GM19463 (cell line): Measurements from ENCODE around the gene RSBN1.
"Not testable (repeated sequence)": the region's sequence is repeated elsewhere in the genome, so short reads cannot be mapped to it uniquely, and the experiment has no call there.

ENCODE experiments used
- ATAC-seq: cut with Tn5 transposase; IDR thresholded peaks from one replicate; pipeline ENCODE4 v1.9.1; 2021; ENCODE audit warnings: mild to moderate bottlenecking, moderate library complexity; ENCODE audit not compliant: unreplicated experiment

Gene RSBN1

DNA sequence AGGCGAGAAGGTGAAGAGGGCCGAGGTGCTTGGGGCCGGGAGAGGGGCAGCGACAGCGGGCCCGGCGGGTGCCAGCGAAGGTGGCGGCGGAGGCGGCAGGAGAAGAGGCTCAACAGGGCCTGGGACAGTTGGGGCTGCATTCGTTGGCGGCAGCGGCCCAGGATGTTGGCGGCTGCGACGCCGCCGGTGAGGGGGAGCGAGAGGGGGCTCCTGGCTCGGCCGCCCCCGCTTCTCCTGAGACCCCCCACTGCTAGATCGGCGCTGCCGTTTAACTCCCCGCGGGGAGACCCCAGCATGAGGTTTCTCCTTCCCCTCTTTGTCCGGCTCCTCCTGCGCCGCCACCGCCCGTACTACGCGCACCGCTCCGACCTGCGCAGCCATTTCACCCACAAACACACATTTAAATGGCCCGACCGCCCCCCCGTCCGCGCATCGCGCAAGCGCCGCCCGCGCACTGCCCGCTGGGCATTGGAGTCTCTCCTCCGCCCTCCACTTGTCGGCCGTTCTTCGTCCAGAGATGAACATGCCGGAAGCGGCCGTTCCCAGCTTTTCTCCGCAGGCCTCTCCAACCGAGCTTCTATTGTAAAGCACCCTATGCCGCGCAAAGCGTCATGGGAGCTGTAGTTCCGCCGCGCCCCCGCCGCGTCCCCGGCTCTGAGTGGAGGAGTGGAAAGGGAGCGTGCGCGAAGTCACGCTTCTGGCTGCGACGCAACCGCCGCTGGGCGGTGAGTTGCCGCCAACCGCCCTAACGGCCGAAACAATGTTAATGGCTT, at the start of gene RSBN1:
RSBN1 (minus strand) TSS at position 589 of the 773 bp plus-strand sequence; CDS start at position 525, 64 bp downstream.
- peak; percentile 84 for ATAC-seq

DNA sequence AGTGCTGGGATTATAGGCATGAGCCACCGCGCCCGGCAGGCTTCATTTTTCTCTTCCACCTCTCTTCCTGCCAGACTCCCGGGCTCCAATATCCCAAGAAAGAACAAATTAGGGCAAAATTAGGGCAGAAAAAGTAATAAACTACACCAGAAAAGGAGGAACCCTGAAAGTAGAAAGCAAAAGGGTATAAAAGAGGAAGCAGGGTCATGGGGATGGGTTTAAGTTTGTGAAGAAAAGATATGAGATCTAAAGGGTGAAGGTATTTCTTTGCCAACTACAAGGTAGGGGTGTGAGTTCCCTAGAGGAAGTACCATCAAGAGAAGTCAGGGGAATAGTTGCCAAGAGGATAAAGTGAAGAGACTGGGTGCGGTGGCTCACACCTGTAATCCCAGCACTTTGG, 49.4 kb upstream of the RSBN1 start:
- ATAC-seq = no peak

DNA sequence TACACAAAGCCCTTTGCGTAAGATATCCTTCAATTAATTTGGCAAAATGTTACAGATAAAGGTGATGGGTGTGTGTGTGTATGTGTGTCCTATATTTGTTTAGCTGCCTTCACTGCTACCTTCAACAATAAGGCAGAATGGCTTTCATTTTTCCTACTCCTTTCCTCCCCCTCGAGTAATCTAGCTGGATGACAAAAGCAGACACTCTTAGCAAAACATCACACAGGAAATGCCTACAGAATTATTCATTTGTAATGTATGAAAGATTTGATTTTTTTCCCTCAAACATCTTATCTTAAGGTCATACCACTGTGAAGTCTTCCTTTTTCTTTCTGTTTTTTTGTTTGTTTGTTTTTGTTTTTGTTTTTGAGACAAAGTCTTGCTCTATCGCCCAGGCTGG, 48.6 kb upstream of the RSBN1 start:
- no peak for ATAC-seq

DNA sequence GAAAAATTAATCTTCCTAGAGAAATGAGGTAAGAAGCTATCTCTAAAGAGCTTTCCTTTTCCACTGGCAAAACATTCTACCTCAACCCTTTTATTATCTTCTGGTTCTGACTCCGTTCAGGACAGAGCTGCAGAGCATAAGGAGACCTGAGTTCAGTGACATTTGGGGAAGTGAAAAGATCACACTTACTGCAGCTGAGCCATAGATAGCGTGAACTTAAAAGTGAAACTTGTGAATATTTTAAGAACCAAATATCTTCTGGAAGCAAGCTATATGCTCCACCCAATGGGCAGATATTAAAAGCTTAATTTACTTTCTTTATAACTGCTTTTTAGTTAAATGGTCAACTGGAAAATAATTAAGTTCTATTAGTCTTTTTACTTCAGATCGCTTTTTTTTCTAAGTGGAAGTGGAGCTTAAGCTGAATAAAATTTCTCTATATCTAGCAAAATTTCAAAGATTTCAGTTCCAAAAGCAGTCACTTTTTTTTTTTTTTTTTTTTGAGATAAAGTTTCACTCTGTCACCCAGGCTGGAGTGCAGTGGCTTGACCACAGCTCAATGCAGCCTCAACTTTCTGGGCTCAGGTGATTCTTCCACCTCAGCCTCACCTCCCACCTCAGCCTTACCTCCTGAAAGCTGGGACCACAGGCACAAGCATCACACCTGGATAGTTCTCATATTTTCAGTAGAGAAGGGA, 47.4 kb upstream of the RSBN1 start:
- peak; percentile 86 for ATAC-seq

DNA sequence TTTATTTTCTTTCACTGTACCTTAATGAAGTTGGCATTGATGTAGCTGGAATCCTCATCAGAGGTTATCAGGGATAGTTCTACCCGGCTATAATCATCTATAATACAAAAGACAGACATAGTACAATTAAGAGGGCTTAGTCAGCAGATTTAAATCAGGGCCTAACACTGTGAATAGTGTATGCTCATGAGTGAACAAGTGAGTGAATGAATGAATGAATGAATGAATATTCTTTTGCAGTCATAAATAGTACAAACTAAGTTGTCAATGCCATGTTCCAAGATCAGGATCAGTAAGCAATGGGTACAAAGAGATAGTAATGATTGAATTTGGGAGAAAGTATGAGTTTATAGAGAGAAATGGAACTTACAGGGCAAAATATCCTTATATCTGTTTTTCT, 46.7 kb upstream of the RSBN1 start:
- no peak for ATAC-seq

DNA sequence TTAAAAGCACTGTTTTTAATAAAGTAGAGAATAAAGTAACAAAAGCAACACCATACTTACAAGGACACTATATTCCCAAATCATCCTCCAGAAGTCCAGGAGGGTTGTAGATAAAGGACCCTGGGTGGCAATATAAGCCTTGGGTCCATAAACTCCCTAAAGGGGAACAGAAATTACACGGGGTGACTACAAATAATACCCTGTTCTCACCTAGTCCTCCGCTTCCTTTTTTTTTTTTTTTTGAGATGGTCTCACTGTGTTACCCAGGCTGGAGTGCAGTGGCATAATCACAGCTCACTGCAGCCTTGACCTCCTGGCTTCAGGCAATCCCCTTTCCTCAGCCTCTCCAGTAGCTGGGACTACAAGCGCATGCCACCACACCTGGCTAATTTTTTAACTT, 46.1 kb upstream of the RSBN1 start:
- peak; percentile 35 for ATAC-seq

DNA sequence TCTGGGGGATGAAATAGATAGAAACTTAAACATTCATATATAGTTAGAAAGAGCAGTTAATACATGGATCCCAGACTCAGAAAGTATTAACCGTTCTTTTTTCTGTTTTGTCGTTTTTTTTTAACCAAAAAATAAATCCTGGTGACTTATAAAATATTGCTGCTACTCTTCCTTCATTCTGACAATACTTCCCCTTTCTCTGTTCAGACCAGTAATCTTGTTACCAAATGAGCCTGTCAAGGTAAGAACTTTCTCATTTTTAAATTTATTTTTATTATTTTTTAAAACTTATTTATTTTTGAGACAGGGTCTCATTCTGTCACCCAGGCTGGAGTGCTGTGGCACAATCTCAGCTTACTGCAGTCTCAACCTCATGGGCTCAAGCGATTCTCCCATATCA, 45.5 kb upstream of the RSBN1 start:
- ATAC-seq = no peak

DNA sequence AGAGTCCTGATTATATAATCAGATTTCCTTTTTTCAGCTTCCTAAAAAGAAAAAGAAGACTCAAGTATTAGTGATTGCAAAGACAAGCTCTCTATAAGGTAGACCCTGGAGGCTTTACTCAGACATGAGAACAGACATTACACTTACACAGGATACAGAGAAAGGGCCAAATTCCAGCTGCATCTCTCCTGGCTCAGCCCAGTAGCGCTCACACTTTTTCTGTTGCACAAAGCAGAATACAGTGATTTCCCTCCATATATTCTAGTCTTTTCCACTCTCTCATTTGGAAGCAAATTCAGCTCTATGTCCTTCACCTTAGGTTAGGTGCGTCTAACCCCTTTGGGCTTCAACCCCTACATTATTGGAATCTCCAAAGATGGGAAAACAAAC, 44.1 kb upstream of the RSBN1 start:
- no peak for ATAC-seq

DNA sequence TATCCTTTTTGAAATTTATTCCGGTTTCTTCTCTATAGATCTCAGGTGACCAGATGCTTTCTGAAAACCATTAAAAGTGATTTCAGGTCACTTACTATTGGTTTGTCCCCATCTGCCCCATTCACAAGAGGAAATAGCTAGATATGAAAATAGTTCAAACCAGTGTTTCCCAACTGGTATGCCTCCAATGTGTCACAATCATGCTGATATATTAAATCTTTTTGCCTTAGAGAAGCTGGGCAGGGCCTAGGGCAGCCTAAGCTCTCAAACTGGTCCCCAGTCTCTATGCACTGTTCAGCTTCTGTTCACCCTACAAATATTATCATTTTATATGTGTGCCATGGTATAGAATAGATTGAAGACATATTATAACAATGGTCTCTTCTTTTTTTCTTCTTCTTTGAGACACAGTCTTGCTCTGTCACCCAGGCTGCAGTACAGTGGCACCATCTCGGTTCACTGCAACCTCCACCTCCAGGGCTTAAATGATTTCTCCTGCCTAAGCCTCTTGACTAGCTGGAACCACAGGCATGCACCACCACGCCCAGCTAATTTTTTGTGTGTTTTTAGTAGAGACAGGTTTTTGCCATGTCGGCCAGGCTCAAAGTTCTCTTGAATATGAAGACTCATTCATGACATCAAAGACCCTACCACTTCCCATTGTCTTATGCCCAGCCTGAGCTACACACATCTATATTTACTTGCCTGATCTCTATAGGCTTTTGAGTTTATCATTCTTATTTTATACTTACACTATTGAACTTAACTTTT, 43.5 kb upstream of the RSBN1 start:
- no peak for ATAC-seq

DNA sequence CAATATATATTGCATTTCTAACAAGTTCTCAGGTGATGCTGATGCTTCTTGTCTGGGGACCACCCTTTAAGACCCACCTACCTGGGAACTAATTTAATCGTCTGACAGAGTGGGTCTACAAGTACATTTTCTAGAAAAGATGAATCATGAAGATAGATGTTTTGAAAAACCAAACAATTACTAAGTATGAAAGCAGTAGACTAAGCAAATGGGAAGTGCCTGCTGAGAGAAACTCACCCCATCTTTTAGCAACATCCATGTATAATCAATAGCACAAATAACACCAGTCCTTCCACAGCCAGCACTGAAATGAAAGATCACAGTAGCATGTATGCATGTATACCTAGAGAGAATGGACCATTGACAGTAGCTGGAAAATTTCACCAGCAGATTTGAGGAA, 42.0 kb upstream of the RSBN1 start:
- no peak for ATAC-seq

DNA sequence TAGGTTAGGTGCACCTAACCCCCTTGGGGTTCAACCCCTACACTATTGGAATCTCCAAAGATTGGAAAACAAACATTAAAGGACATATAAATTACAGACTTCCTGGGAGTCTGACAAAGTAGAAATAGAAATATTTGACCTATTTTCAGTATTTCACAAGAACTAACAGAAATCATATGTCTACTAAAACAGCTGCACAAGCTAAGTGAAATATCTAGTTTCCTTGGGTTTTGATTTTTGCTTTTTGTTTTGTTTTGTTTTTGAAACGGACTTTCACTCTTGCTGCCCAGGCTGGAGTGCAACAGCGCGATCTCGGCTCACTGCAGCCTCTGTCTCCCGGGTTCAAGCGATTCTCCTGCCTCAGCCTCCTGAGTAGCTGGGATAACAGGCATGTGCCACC, 40.4 kb upstream of the RSBN1 start:
- ATAC-seq = not testable (repeated sequence)

DNA sequence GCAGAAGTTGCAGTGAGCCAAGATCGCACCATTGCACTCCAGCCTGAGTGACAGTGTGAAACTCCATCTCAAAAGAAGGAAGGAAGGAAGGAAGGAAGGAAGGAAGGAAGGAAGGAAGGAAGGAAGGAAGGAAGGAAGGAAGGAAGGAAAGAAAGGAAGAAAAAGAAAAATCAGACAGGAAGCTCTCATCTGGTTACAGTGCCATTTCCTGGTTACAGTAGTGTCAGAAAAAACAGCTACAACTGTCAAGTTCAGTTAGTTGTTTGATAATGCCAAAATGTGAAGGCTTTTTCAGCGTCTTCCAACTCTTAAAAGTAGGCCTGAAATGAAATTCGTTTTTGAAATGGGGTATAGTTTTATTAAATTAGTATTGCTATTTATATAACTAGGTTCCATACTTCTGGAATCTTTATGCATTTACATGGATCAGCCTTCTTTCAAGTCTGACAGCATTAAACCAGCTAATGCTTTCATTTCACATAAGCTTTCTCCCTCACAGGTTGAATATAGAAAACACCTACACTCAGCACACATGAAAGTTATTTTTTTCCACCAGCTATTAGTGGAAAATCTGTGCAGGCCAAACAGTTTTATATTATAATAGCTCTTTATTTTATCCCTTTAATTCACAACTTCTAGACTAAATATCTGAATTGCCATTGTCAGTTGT, 38.0 kb upstream of the RSBN1 start:
- ATAC-seq = no peak

DNA sequence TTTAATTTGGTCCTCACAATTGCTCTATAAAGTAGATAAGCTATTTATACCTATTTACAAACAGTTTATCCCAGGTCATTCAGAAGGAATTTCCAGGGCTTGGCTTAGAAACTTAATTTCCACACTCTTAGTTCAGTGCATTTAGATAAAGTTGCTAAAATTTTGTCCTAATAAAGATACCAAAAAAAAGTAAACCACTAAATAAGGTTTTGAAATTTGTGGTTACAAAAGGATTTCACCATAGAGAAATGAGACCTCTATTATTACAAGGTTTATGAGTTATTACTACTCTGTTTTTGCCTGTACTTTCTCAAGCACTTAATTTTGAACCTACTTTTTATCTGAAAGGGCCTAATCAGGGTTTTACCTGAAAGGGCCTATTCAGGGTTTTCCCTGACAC, 36.8 kb upstream of the RSBN1 start:
- no peak for ATAC-seq

DNA sequence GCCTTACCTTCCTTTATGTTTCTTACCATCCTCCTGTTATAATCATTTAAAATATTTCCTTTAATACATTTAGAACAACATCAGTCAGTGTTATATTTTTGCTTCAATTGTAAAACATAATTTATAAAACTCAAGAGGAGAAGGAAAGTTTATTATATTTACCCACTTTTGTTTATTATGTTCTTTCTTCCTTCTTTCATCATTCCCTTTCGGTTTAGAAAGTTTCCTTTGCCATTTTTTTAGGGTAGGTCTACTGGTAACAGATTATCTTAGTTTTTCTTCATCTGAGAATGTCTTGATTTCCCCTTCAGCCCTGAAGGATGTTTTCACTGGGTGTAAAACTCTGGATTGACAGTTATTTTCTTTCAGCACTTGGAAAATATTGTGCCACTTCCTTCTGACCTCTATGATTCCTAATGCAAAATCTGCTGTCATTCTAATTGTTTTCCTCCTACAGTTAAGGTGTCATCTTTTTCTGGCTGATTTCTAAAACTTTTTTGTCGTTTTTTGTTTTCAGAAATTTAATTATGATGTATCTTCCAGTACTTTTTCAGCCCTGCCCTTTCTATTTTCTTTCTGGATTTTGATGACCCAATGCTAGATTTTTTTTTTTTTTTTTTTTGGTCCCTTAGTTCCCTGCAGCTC, 34.2 kb upstream of the RSBN1 start:
- ATAC-seq = no peak

DNA sequence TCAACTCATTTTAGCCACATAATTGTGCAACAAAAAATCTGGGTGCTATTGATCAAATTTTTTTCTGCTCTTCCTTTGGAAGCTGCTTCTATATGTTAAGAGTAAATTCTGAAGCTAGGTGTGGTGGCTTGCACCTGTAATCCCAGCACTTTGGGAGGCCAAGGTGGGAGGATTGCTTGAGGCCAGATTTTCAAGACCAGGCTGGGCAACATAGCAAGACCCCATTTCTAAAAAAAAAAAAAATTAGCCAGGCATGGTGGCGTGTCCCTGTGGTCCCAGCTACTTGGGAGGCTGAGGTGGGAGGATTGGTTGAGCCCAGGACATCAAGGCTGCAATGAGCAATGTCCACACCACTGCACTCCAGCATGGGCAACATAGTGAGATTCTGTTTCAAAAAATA, 24.3 kb upstream of the RSBN1 start:
- no peak for ATAC-seq

DNA sequence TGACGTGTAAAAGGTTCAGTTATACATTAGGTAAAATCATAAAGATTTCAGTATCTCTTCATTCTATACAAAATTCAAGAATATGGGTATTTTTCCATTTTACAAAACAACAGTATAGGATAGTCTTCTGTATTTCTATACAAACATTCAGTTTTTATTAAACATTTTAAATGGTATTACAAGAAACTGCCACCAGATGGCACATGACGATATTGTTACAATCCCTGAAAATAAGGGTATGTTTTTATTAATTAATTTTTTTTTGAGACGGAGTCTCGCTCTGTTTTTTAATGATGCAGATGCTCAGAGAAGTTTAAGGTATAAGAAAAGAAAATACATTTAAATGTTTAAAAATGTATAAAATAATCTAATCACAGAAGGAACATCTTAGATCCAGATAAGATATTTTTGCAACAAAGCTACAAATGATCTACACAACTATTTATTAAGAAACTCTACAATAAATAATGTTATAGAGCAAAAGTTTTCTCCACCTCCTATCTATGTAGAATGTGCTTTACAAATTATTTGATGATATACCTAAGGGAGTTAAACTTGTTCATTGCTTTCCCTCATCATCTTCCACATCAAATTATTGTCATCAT, 23.5 kb upstream of the RSBN1 start:
- no peak for ATAC-seq

DNA sequence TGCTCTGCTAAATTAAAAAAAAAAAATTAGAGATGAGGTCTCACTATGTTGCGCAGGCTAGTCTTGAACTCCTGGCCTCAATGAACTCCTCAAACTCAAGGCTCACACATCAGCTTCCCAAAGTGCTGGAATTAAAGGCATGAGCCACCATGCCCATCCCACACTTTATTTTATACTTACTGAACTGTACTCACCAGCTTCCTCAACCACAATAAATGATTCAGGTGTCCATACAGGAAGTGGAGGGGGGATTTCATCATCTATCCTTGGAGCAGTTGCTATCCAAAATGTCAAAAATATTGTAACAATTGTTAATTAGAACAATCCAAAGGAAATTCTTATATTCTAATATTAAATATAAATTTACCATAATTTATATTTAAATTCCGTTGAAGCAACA, 22.4 kb upstream of the RSBN1 start:
- ATAC-seq = no peak

DNA sequence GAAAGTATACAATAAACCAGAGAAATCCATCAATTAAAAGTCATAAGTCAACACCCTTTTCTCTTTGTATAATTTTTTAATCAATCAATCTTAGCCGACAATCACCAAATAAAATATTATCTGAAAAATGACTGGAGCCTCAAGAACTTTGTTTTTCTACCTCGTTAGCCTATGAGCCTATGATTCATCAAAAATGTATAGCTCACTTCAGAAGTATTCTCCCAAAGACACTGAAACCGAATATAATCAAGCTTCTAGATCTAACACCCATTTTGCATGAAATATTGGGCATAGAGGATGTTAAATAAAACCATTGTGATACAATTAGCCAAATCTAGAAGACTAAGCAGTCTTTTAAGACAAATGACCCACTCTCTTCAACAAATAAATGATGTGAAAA, 17.8 kb upstream of the RSBN1 start:
- no peak for ATAC-seq

DNA sequence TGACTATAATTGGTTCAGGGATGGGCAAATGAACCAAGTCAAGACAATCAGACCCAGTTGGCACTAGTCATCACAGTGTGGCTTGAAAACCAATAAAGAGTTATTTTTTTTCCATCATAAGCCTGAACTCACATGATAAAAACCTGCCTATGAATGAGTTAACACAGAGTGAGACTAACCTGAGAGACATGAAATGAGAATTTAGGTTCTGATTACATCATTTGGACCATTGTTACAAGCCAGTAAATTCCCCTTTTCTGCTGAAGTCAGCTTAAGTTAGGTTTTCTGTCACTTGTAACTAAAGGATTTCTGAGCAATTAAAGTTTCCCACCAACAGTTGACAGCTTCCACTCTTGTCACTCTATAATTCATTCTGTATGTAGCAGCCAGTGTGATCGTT, 9.6 kb upstream of the RSBN1 start:
- no peak for ATAC-seq

DNA sequence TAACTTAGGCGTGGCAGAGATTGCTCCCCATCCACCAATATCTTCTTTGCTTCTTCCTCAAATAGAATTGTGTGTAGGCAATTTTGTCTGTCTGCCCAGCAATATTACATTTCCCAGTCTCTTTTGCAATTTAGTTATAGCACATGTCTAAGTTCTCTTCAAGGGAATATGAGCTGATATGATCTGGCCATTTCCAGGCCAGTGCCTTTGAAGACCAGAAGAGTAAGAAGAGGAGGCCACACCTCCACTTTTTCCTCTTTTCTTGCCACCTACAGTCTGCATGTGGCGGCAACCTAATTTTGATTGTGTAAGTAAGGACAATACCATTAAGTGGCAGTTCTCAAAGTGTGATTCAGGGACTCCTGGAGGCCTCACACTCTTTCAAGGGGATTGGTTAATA, 6.3 kb upstream of the RSBN1 start:
- no peak for ATAC-seq
